Brain microvascular endothelial cell (primary cell): ENCODE data around the gene LHX5.

ENCODE experiments used
- DNase-seq: peaks from one replicate; pipeline ENCODE4 v3.0.0-alpha.2; 2020
- H3K27ac ChIP-seq: fragments of 250-450 bp; sonication (Bioruptor Pico); 2 replicates; pipeline ENCODE4 v1.5.1; 2020; ENCODE audit warnings: mild to moderate bottlenecking, moderate library complexity
- H3K27me3 ChIP-seq: fragments of 250-450 bp; sonication (Bioruptor Pico); replicated peaks from 2 replicates; pipeline ENCODE4 v1.5.1; 2020; ENCODE audit warnings: mild to moderate bottlenecking
- H3K36me3 ChIP-seq: fragments of 250-450 bp; sonication (Bioruptor Pico); replicated peaks from 2 replicates; pipeline ENCODE4 v1.5.1; 2020; ENCODE audit warnings: mild to moderate bottlenecking
- H3K4me3 ChIP-seq: 2 replicates; pipeline ENCODE4 v1.5.1; 2011; ENCODE audit warnings: low read depth, mild to moderate bottlenecking, control low read depth, low read length, moderate library complexity
- CTCF ChIP-seq: IDR thresholded peaks from 2 replicates; pipeline ENCODE4 v1.5.1; 2011; ENCODE audit warnings: low read depth, mild to moderate bottlenecking, moderate library complexity, low read length, control low read depth, inconsistent platforms; ENCODE audit errors: missing control alignments
- in situ Hi-C: cut with HindIII; loops from 2 replicates; pipeline ENCODE4 v1.10.0; 2017; ENCODE audit warnings: low sequenced_read_pairs, low pct_ligation_motif_present

Gene LHX5

GRCh38 chr12:113477171-113477841, 5.6 kb upstream of the LHX5 start:
- peaks cover 81% of the 10 kb centered on the region for H3K27me3 ChIP-seq
- in situ Hi-C loops: no loop called here
- no peak overlapping the region for H3K27ac ChIP-seq
- no peaks in the 10 kb centered on the region for H3K36me3 ChIP-seq
- no peak for TF ChIP-seq CTCF
- no peak for DNase-seq
- no peak overlapping the region for H3K4me3 ChIP-seq

- Histone ChIP-seq H3K36me3 (no peaks in the 10 kb centered on the region), H3K27me3 (peaks cover 88% of the 10 kb centered on the region), H3K27ac (no peak overlapping the region), H3K4me3 (no peak overlapping the region)
- in situ Hi-C loops: no loop called here
- DNase-seq: no peak
- no peak for TF ChIP-seq CTCF
Observed at GRCh38 chr12:113476176-113476986, 4.7 kb upstream of the LHX5 start.

- Histone ChIP-seq H3K36me3 (no peaks in the 10 kb centered on the region), H3K27ac (no peak overlapping the region), H3K4me3 (no peak overlapping the region), H3K27me3 (peaks cover 90% of the 10 kb centered on the region)
- no peak for TF ChIP-seq CTCF
- DNase-seq: no peak
- in situ Hi-C loops: no loop called here
Observed at GRCh38 chr12:113475451-113476175, 3.9 kb upstream of the LHX5 start.

- H3K27ac ChIP-seq: no peak overlapping the region
- in situ Hi-C loops: no loop called here
- TF ChIP-seq CTCF: no peak
- no peak overlapping the region for H3K4me3 ChIP-seq
- DNase-seq: no peak
- peaks cover 90% of the 10 kb centered on the region for H3K27me3 ChIP-seq
- no peaks in the 10 kb centered on the region for H3K36me3 ChIP-seq
Observed at GRCh38 chr12:113474635-113475436, 3.2 kb upstream of the LHX5 start.

- DNase-seq: no peak
- Histone ChIP-seq H3K27me3 (peaks cover 90% of the 10 kb centered on the region), H3K27ac (no peak overlapping the region), H3K4me3 (no peak overlapping the region), H3K36me3 (no peaks in the 10 kb centered on the region)
- in situ Hi-C loops: no loop called here
- TF ChIP-seq CTCF: no peak
Observed at GRCh38 chr12:113473942-113474341, 2.3 kb upstream of the LHX5 start.
